T follicular helper cell (primary cell): ENCODE data around the gene PHKG1.
"Not testable (repeated sequence)": the region's sequence is repeated elsewhere in the genome, so short reads cannot be mapped to it uniquely, and the experiment has no call there.

ENCODE experiments used
- DNase-seq: peaks from one replicate; pipeline ENCODE4 v3.0.0-alpha.2; 2020; ENCODE audit warnings: low read depth
- total RNA-seq, 2 experiments: gene quantifications; one replicate each; lab custom pipeline; 2026; lab: John Stamatoyannopoulos, UW

The PHKG1 gene
- 2.1 to 3.2 reads per million in 2 experiments for total RNA-seq

DNA sequence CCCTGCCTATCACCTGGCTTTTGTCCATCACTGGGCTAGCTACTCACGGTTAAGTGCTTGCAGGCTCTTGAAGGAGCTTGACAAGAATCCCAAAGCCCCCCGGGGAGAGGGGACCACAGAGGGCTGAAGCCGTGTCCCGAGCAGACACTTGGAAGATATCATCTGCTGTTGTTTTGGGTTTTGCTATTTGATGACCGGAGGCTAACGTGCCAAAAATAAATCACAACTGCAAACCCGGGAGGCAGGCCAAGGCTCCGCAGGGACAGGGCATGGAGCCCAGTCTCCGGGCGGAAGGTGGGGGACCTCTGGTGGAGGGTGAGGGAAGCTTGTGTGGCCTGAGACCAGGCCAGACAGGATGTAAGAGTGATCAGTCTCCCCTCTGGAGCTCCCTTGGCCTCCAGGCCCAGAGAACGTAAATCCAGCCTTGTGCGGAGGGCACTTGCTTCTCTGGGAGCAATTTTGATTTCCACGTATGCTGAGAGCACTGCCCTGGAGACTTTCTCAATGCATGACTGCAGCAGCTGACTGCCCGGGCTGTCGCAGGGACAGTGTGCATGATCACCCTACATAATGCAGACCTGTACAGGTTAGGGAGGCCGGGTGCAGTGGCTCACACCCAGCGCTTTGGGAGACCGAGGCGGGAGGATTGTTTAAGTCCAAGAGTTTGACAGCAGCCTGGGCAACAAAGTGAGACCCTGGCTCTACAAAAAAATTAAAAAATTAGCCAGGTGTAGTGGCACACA is at the start of gene PHKG1:
PHKG1 (minus strand) TSS at position 164 of the 743 bp plus-strand sequence. CDS start 4,011 bp downstream, outside the sequence.
- no peak for DNase-seq

DNA sequence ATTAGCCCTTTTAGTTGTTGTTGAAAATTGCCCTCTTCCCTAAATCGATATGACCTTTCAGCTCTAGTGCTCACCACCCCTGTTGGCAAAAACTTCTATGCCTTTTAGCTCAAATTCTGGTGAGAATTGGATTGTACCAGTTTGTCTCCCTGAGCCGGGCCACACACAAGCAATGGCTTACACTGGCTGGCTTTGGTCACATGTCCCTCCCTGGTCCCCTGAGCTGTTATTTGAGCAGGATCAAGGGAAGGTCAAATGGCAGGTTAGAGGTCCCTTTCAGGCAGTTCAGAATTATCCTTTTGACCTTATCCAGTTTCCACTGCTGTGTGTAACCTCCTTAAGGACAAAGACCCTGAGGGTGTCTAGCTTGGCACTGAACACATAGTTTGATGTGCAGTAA is 38.3 kb upstream of the PHKG1 start:
- DNase-seq, result not testable (repeated sequence)

DNA sequence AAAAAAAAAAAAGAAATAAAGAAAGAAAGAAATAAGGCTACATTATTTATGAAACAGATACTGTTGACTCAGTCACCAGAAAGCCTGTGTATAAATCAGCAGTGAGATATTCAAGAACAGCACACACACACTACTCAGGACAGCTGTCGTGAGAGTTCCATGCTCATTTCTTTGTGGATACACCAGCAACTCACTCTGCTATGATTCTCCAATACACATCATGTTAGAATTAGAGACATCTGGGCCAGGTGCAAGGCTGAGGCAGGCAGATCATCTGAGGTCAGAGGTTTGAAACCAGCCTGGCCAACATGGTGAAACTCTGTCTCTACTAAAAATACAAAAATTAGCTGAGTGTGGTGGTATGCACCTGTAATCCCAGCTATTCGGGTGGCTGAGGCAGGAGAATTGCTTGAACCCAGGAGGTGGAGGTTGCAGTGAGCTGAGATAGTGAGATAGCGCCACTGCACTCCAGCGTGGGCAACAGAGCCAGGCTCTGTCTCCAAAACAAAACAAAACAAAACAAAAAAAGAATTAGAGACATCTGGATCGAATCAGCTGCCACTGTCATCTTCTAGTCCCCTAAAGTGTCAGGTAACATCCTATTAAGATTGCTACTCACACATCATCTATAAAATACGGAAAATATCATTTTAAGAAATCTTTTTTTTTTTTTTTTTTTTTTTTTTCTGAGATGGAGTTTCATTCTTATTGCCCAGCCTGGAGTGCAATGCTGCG is 34.7 kb upstream of the PHKG1 start:
- DNase-seq, result no peak

DNA sequence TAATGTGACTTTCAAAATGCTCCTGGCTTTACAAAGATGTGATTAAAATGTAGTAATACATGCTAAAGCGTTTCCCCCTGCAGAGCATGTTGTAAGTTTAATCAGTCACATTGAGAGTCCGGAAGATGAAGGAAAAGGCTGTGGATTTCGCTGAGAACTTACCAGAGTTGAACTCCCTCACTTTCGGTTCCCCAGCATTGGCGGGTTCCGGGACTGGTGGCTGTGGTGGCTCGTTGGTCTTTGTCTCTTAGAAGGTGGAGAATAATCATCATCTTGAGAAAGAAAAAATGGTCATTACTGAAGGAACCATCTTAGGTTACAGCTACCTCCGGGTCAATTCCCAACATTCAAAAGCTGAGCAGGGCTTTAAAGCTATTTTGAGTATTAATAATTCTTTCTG is 33.1 kb upstream of the PHKG1 start:
- no peak for DNase-seq

DNA sequence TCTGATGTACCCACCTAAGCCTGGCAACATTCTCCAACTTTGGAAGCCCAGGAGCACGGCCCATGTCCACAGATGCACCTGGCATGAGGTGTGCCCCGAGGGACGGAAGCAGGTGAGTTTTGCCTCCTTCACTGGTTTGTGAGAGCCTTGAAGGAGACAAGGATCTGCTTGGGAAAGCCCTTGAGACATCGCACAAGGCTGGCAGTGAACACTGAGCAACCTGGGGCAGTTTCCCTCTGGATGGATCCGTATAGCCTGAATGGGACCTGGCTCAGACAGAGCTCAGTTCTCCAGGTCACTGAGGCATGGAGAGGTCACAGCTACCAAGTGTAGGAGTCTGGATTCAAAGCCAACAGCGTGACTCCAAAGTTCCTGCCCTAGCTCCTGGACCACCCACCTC is 32.2 kb upstream of the PHKG1 start:
- DNase-seq, result no peak

DNA sequence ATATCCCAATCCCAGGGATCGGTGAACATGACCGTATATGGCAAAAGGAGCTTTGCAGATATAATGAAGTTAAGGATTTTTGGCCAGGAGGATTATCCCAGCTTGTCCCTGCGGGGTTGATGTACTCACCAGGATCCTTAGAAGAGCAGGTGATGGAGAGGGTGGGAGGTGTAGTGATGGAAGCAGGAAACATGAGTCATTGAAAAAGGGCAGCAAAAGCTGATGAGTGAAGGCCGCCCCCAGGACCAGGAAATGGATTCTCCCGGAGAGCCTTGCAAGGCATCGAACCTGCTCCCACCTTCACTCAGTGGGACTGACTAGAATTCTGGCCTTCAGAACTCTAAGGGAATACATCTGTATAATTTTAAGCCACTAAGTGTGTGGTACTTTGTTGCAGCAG is 28.7 kb upstream of the PHKG1 start:
- no peak for DNase-seq

DNA sequence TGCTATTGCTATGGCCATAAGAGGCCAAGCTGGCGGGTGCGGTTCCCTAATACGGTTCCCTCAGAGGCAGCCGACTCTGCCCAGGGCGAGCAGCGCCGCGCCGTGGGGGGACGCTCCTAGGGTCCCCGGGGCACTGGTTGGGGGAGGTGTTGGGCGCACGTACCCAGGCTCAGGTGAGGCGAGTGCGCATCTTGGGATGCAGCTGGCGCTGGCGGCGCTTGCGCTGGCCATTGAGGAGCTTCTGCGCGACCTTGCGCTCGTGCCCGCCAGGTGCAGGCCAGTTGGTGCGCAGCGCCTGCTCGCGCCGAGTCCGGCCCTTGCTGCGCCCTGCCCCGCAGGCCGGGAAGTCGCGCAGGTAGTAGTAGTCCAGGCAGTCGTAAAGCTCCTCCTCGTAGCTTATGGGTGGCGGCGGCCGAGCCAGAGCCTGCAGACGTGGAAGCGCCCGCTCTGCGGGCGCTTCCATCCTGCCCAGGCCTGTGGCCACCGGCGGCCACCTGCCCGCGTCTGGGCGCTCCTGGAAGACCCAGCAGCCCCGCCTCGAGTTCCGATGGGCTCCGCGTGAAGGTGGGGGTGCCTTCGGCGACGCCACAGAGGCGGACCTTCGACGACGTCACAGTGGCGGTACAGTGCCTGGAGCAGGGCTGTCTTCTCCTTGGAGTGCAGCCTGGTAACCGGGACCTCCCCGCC is 23.2 kb upstream of the PHKG1 start, which contains the start of gene NUPR2:
NUPR2 (minus strand) TSS at position 566 of the 687 bp plus-strand sequence; CDS start at position 463, 103 bp downstream.
- DNase-seq, result no peak

DNA sequence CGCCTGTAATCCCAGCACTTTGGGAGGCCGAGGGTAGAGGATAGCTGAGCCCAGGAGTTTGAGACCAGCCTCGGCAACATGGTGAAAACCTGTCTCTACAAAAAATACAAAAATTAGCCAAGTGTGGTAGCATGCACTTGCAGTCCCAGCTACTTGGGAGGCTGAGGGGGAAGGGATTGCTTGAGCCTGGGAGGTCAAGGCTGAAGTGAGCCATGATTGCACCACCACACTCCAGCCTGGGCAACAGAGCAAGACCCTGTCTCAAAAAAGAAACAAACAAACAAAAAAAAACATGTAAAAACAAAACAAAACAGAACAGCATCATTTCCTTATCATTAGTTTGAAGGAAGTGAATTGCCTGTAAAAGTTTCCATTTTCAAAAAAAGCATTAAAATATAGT is 19.5 kb upstream of the PHKG1 start:
- DNase-seq, result not testable (repeated sequence)

DNA sequence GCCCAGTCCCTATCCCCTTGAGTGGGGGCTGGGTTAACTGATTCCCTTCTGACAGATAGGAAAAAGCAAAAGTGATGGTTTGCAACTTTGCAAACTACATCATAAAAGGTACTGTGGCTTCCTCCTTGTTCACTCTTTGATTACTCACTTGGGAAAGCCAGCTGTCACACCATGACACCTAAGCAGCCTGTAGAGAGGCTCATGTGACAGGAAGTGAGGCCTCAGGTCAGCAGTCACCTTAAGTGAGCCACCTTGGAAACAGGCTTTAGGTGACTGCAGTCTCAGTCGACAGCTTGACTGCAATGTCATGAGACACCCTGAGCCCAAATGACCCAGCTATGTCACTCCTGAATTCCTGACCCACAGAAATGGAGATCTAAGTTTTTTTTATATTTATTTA is 17.9 kb upstream of the PHKG1 start:
- no peak for DNase-seq

DNA sequence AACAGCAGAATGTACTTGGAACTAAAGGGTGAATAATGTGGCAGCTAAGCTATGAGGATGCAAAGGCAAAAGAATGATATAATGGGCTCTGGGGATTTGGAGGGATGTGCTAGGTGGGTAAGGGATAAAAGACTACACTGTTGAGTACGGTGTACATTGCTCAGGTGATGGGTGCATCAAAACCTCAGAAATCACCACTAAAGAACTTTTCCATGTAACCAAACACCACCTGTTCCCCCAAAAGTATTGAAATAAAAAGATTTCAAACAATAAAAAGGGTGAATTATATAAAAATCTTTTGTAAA is 15.2 kb upstream of the PHKG1 start:
- no peak for DNase-seq

DNA sequence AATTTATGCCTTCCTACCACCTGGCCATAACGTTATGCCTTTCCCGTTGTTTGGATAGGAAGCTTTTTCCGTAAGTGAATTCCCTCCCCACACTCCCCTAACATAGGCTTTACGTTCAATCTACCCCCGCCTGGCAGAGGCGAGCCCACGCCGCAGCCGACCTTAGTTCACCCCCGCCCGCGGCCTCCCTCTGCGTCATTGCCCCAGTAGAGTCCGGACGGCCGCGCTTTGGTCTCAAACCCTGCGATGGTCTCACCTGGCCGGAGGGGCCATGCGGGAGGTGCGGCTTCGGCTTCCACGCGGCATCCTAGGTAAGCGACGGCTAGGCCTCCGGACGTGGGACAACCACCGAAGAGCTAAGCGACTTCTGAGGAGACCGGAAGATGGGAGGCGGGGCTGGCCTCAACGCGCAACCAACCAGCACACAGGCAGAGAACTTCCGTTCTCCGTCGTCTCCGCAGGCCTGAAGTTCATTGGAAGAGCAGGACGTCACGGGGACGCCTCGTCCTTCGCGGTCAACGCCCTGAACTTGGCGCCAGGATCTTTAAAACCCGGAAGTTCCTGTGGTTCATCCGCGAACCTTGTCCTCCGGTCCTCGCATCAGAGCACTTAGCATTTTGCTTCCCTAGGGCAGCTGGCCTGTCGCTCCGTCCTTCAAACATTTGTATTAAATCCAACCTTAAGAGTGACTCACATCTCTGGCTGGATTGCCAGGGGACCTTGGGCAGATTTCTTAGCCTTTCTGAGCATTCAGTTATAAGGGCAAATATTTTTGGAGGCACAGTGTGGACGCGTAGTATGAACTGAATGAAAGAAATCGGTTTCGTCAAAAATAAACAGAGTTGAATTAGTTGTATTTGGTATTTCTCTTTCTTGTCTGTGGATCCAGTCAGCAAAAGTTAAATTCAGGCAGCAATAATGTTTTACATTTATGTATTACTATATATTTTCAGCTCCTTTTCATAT is 13.6 kb upstream of the PHKG1 start, which contains the start of gene CHCHD2:
CHCHD2 (minus strand) TSS at position 369 of the 966 bp plus-strand sequence; CDS start at position 306, 63 bp downstream.
- peak; percentile 90 for DNase-seq

DNA sequence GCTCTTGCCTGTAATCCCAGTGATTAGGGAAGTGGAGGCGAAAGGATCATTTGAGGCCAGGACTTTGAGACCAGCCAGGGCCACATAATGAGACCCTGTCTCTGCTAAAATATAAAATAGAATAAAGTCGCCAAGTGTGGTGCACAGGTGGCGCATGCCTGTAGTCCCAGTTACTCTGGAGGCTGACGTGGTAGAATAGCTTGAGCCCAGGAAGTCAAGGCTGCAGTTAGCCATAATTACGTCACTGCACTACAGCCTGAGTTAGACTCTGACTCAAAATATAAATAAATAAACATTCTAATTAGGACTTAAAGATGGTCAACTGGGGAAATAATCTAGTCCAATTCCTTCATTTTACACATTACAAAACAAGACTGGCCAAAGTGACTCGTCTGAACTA is 12.8 kb upstream of the PHKG1 start:
- DNase-seq, result peak; percentile 17

DNA sequence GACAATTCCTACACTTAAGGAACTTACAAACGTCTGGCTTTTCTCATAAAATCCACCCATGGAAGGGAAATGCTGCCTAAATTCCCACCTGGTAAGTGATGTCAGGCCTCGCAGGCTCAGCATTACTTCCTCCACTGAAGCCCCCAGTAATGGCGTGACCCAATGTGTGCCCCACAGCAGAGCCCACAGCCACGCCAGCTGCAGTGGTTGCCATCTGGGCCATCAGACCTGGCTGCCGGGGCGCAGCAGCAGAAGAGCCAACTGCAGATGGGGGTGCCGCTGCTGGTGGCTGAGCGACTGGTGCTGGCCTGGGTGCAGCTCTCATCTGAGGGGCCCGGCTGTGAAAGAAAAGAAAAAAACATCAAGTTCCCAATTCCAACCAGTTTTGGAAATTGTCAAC is 11.4 kb upstream of the PHKG1 start:
- DNase-seq, result not testable (repeated sequence)

DNA sequence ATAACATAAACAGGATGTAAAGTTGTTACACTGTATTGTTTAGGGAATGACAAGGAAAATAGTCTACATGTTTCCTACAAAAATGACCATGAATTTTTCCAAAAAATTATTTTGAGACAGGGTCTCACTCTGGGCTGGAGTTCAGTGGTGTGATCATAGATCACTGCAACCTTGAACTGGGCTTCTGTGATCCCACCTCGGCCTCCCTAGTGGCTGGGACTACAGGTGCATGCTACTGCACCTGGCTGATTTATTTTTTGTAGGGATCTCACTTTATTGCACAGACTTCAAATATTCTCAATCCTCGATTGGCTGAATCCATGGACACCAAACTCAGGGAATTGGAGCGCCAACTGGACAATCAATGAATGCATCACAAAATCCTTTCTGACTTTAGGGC is 6.9 kb upstream of the PHKG1 start:
- no peak for DNase-seq

DNA sequence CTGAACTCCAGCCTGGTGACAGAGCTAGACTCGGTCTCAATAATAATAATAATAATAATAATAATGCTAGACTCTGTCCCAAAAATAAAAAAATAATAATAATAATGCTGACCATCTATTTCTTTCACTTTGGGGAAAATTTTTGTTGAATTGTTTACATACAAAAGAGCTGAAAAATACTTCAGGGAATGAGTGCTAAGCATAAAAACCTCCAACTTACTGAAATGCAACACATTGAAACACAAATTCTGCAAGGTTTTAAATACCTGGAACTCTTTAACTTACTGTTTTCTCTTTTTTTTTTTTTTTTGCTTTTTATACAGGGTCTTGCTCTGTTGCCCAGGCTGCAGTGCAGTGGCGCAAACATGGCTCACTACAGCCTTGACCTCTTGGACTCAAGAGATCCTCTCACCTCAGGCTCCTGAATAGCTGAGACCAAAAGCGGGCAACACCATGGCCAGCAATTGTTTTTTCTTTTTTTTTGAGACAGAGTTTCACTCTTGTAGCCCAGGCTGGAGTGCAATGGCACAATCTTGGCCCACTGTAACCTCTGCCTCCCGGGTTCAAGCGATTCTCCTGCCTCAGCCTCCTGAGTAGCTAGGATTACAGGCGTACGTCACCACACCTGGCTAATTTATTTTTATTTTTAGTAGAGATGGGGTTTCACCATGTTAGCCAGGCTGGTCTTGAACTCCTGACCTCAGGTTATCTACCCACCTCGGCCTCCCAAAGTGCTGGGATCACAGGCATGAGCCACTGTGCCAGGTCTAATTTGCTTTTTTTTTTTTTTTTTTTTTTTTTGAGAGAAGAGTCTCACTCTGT is 5.6 kb upstream of the PHKG1 start:
- DNase-seq, result not testable (repeated sequence)

DNA sequence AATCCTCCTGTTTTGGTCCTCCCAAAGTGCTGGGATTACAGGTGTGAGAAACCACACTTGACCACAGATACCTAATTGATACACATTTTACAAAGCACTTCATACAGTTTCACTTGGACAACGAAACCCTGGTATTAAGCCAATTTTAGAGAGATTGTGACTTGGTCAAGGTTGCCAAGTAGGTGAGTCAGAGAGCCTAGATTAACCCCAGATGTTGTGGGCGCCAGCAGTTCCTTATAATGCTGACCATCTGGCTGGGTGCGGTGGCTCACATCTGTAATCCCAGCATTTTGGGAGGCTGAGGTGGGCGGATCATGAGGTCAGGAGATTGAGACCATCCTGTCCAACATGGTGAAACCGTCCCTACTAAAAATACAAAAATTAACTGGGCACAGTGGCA is 4.9 kb upstream of the PHKG1 start:
- no peak for DNase-seq

DNA sequence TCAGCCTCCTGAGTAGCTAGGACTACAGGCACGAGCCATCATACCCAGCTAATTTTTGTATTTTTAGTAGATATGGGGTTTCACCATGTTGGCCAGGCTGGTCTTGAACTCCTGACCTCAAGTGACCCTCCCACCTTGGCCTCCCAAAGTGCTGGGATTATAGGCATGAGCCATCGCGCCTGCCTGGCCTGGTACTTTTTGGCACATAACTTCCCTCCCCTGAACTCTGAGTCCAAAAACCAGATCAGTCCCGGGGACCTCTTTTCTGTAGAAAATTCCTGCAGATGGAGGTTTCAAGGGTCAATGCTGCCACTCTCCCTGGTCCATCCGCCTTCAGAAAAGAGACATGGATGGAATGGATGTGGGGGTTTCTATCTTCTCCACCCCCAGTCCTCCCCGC is 364 bp downstream of the PHKG1 start:
- DNase-seq, result not testable (repeated sequence)

DNA sequence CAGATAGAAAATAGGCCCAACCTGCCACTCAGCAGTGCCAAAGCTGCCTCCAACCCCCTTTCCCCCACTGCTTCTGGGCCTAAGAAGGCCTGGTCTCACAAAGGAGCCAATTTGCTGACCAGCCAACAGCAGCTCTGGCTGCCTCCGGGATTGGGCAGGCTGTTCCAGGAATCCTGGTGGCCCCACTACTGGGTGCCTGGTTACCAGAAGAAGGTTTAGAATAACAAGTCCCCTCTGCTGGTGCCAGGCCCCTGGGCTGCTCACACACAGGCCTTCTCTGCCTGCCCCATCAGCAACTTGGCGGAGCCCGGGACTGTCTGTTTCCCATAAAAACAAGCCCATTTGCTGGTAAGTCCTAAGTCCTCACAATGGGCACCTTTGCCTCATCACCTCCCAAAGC is 1.2 kb downstream of the PHKG1 start:
- DNase-seq, result no peak

DNA sequence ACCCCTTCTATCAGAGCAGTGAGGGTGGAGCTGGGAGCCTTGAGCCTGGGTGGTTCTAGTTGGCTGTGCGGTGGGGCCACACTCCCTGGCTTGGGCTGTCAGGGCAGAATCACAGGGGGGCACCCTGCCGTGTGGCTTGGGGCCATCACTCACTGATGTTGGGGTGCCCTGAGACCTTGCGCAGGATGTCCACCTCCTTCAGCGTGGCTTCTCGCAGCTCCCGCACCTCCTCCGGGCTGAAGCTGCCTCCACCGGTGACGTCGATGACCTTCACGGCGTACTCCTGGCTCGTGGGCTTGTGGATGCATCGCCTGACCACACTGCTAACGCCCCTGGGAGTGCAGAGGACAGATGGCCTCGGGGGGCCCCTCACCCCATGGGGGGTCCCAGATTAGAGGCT is 5.3 kb downstream of the PHKG1 start:
- no peak for DNase-seq

DNA sequence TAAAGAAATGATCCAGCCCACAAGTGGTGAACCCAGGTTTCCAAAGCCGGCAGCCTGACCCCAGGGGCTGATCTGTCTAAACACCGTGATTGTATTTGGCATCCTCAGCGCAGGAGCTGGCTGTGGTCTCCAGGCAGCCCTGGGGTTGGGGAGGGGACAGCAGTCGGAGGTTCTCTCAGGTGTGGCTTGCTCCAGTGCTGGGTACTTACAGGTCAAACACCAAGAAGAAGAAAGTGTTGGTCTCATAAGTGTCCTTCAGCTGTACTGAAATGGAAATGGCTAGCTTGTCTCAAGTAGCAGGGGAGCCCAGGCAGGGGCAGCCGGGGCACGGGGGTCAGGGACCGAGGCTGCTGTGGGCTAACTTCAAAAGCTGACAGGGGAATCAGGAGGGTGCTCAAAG is 6.0 kb downstream of the PHKG1 start:
- no peak for DNase-seq
